SK-N-SH treated with all-trans-retinoic acid at 6 μM for 48 hours (cell line): ENCODE data around the gene SETD3.

Experiments
- ATAC-seq: fragments of 200-7000 bp; cut with Tn5 transposase; 3 replicates; pipeline ENCODE4 v1.9.1; 2020; ENCODE audit warnings: mild to moderate bottlenecking, moderate library complexity
- BACH2 ChIP-seq: fragments of 250-450 bp; sonication (Bioruptor Pico); IDR thresholded peaks from 2 replicates; pipeline ENCODE4 v1.9.0; 2021; ENCODE audit warnings: mild to moderate bottlenecking, borderline replicate concordance
- CREB5 ChIP-seq: fragments of 250-450 bp; sonication (Bioruptor Pico); IDR thresholded peaks from 2 replicates; pipeline ENCODE4 v1.5.1; 2020; ENCODE audit warnings: low read depth, mild to moderate bottlenecking, moderate library complexity
- CSDC2 ChIP-seq: fragments of 250-450 bp; sonication (Bioruptor Pico); IDR thresholded peaks from 2 replicates; pipeline ENCODE4 v1.5.0; 2020; ENCODE audit warnings: mild to moderate bottlenecking, moderate library complexity
- CSRNP3 ChIP-seq: fragments of 250-450 bp; sonication (Bioruptor Pico); IDR thresholded peaks from 2 replicates; pipeline ENCODE4 v1.5.1; 2021; ENCODE audit warnings: mild to moderate bottlenecking, moderate library complexity
- ESRRG ChIP-seq: fragments of 250-450 bp; sonication (Bioruptor Pico); IDR thresholded peaks from 2 replicates; pipeline ENCODE4 v1.6.1; 2021; ENCODE audit warnings: mild to moderate bottlenecking
- GLIS3 ChIP-seq: fragments of 250-450 bp; sonication (Bioruptor Pico); IDR thresholded peaks from 2 replicates; pipeline ENCODE4 v1.5.0; 2020; ENCODE audit warnings: mild to moderate bottlenecking, moderate library complexity
- ISL1 ChIP-seq: fragments of 250-450 bp; sonication (Bioruptor Pico); IDR thresholded peaks from 2 replicates; pipeline ENCODE4 v2.1.2; 2022; ENCODE audit warnings: mild to moderate bottlenecking, moderate library complexity
- PATZ1 ChIP-seq: fragments of 250-450 bp; sonication (Bioruptor Pico); IDR thresholded peaks from 2 replicates; pipeline ENCODE4 v1.8.0; 2020; ENCODE audit warnings: mild to moderate bottlenecking, moderate library complexity, borderline replicate concordance
- POU6F1 ChIP-seq: fragments of 250-450 bp; sonication (Bioruptor Pico); IDR thresholded peaks from 2 replicates; pipeline ENCODE4 v1.8.0; 2021; ENCODE audit warnings: low read depth, mild to moderate bottlenecking, moderate library complexity, borderline replicate concordance
- PPARA ChIP-seq: fragments of 250-450 bp; sonication (Bioruptor Pico); IDR thresholded peaks from 2 replicates; pipeline ENCODE4 v1.5.0; 2020; ENCODE audit warnings: mild to moderate bottlenecking, borderline replicate concordance
- RARB ChIP-seq: fragments of 250-450 bp; sonication (Bioruptor Pico); IDR thresholded peaks from 2 replicates; pipeline ENCODE4 v1.8.0; 2021; ENCODE audit warnings: mild to moderate bottlenecking, moderate library complexity
- SNAI2 ChIP-seq: fragments of 250-450 bp; sonication (Bioruptor Pico); IDR thresholded peaks from 2 replicates; pipeline ENCODE4 v1.5.0; 2020; ENCODE audit warnings: mild to moderate bottlenecking, moderate library complexity
- TCF4 ChIP-seq: fragments of 250-450 bp; sonication (Bioruptor Pico); IDR thresholded peaks from 2 replicates; pipeline ENCODE4 v1.8.0; 2021; ENCODE audit warnings: mild to moderate bottlenecking, moderate library complexity, borderline replicate concordance
- TOX ChIP-seq: fragments of 250-450 bp; sonication (Bioruptor Pico); IDR thresholded peaks from 2 replicates; pipeline ENCODE4 v1.8.0; 2021; ENCODE audit warnings: mild to moderate bottlenecking, moderate library complexity, borderline replicate concordance
- TSHZ2 ChIP-seq: fragments of 250-450 bp; sonication (Bioruptor Pico); IDR thresholded peaks from 2 replicates; pipeline ENCODE4 v1.5.0; 2020; ENCODE audit warnings: mild to moderate bottlenecking, moderate library complexity
- ZC3H10 ChIP-seq: fragments of 250-450 bp; sonication (Bioruptor Pico); IDR thresholded peaks from 2 replicates; pipeline ENCODE4 v1.5.1; 2021; ENCODE audit warnings: mild to moderate bottlenecking, moderate library complexity
- ZFP3 ChIP-seq: fragments of 250-450 bp; sonication (Bioruptor Pico); IDR thresholded peaks from 2 replicates; pipeline ENCODE4 v1.5.0; 2020; ENCODE audit warnings: mild to moderate bottlenecking, moderate library complexity
- ZFP30 ChIP-seq: fragments of 450-650 bp; formaldehyde crosslinking; IDR thresholded peaks from 2 replicates; pipeline ENCODE4 v1.5.0; 2022; ENCODE audit warnings: mild to moderate bottlenecking, moderate library complexity
- ZNF565 ChIP-seq: fragments of 450-650 bp; formaldehyde crosslinking; conservative IDR thresholded peaks from 2 replicates; pipeline ENCODE4 v1.5.0; 2020; ENCODE audit warnings: low read depth, mild to moderate bottlenecking, moderate library complexity
- ZNF70 ChIP-seq: fragments of 450-650 bp; formaldehyde crosslinking; IDR thresholded peaks from 2 replicates; pipeline ENCODE4 v1.5.0; 2020; ENCODE audit warnings: mild to moderate bottlenecking, moderate library complexity
- ZNF8 ChIP-seq: fragments of 450-650 bp; formaldehyde crosslinking; IDR thresholded peaks from 2 replicates; pipeline ENCODE4 v1.5.0; 2020; ENCODE audit warnings: mild to moderate bottlenecking, moderate library complexity

Gene SETD3

GRCh38 chr14:99527026-99527425, 46.4 kb upstream of the SETD3 start:
- TF ChIP-seq RARB: no peak
- TF ChIP-seq ISL1 (CRISPR knock-in tag): no peak
- TF ChIP-seq GLIS3 (CRISPR knock-in tag): no peak
- no peak for TF ChIP-seq ZFP3 (CRISPR knock-in tag)
- no peak for TF ChIP-seq ZNF8 (CRISPR knock-in tag)
- TF ChIP-seq SNAI2 (CRISPR knock-in tag): no peak
- no peak for ATAC-seq

GRCh38 chr14:99525699-99526080, 45.0 kb upstream of the SETD3 start:
- ATAC-seq: no peak
- TF ChIP-seq TCF4 (CRISPR knock-in tag) (no peak), RARB (no peak), ESRRG (no peak), GLIS3 (CRISPR knock-in tag) (no peak), ZFP30 (CRISPR knock-in tag) (no peak), BACH2 (CRISPR knock-in tag) (no peak), ZNF70 (CRISPR knock-in tag) (no peak), SNAI2 (CRISPR knock-in tag) (no peak), ZNF565 (no peak), ZC3H10 (no peak), ZNF8 (CRISPR knock-in tag) (no peak), PPARA (CRISPR knock-in tag) (no peak), TSHZ2 (CRISPR knock-in tag) (no peak)

GRCh38 chr14:99524804-99525698, 44.4 kb upstream of the SETD3 start:
- TF ChIP-seq ZNF8 (CRISPR knock-in tag): no peak
- peak; percentile 65 for ATAC-seq

GRCh38 chr14:99524091-99524661, 43.5 kb upstream of the SETD3 start:
- ATAC-seq: no peak
- TF ChIP-seq CREB5 (CRISPR knock-in tag) (no peak), ZNF8 (CRISPR knock-in tag) (no peak), CSRNP3 (CRISPR knock-in tag) (no peak), PPARA (CRISPR knock-in tag) (no peak), PATZ1 (CRISPR knock-in tag) (no peak)
- TF ChIP-seq, all 23 proteins: peak for 0

- no peak for ATAC-seq
- TF ChIP-seq ISL1 (CRISPR knock-in tag) (no peak), PATZ1 (CRISPR knock-in tag) (no peak), TCF4 (CRISPR knock-in tag) (no peak), POU6F1 (CRISPR knock-in tag) (no peak), ZFP30 (CRISPR knock-in tag) (no peak), SNAI2 (CRISPR knock-in tag) (no peak), CSDC2 (CRISPR knock-in tag) (no peak), BACH2 (CRISPR knock-in tag) (no peak), TOX (CRISPR knock-in tag) (no peak), CREB5 (CRISPR knock-in tag) (no peak)
These were observed 43.0 kb upstream of the SETD3 start for GRCh38 chr14:99523704-99524055.
